ENCODE measurements around the gene CDK15.
A peak's percentile ranks its signal among the peaks of the same experiment; 100 is the strongest.

CDK15 gene

GRCh38 chr2:201908901-201909300 lies 102.6 kb downstream of the CDK15 start:
- DNase-seq (ENCODE audit: low spot score) = peak; percentile 67

GRCh38 chr2:201909348-201909747 lies 103.0 kb downstream of the CDK15 start:
- no peak for DNase-seq (ENCODE audit: low spot score)

- DNase-seq (ENCODE audit: low spot score) = no peak
These were observed 103.6 kb downstream of the CDK15 start for GRCh38 chr2:201909961-201910361.

GRCh38 chr2:201911372-201911771 lies 105.0 kb downstream of the CDK15 start:
- no peak for DNase-seq (ENCODE audit: low spot score)

GRCh38 chr2:201913201-201913600 lies 106.9 kb downstream of the CDK15 start:
- no peak for DNase-seq (ENCODE audit: low spot score)

- DNase-seq (ENCODE audit: low spot score) = no peak
These were observed 109.1 kb downstream of the CDK15 start for GRCh38 chr2:201915446-201915845.

- DNase-seq (ENCODE audit: low spot score) = no peak
These were observed 110.2 kb downstream of the CDK15 start for GRCh38 chr2:201916565-201916964.

- no peak for DNase-seq (ENCODE audit: low spot score)
These were observed 112.4 kb downstream of the CDK15 start for GRCh38 chr2:201918616-201919307.

GRCh38 chr2:201919308-201919634 lies 112.9 kb downstream of the CDK15 start:
- no peak for DNase-seq (ENCODE audit: low spot score)

- DNase-seq (ENCODE audit: low spot score) = no peak
These were observed 117.3 kb downstream of the CDK15 start for GRCh38 chr2:201923436-201924328.

GRCh38 chr2:201924453-201924852 lies 118.1 kb downstream of the CDK15 start:
- no peak for DNase-seq (ENCODE audit: low spot score)

GRCh38 chr2:201925056-201925455 lies 118.7 kb downstream of the CDK15 start:
- DNase-seq (ENCODE audit: low spot score) = no peak

GRCh38 chr2:201926067-201926466 lies 119.7 kb downstream of the CDK15 start:
- DNase-seq (ENCODE audit: low spot score) = no peak

- no peak for DNase-seq (ENCODE audit: low spot score)
These were observed 122.0 kb downstream of the CDK15 start for GRCh38 chr2:201928363-201928762.

- no peak for DNase-seq (ENCODE audit: low spot score)
These were observed 123.1 kb downstream of the CDK15 start for GRCh38 chr2:201929281-201930026.

GRCh38 chr2:201930043-201930442 lies 123.7 kb downstream of the CDK15 start:
- no peak for DNase-seq (ENCODE audit: low spot score)

- no peak for DNase-seq (ENCODE audit: low spot score)
These were observed 124.5 kb downstream of the CDK15 start for GRCh38 chr2:201930831-201931230.

- DNase-seq (ENCODE audit: low spot score) = no peak
These were observed 125.1 kb downstream of the CDK15 start for GRCh38 chr2:201931475-201931874.

GRCh38 chr2:201931951-201932350 lies 125.6 kb downstream of the CDK15 start:
- no peak for DNase-seq (ENCODE audit: low spot score)

GRCh38 chr2:201932511-201932910 lies 126.2 kb downstream of the CDK15 start:
- DNase-seq (ENCODE audit: low spot score) = no peak

- DNase-seq (ENCODE audit: low spot score) = no peak
These were observed 127.5 kb downstream of the CDK15 start for GRCh38 chr2:201933792-201934237.

- DNase-seq (ENCODE audit: low spot score) = no peak
These were observed 130.5 kb downstream of the CDK15 start for GRCh38 chr2:201936817-201937216.

- no peak for DNase-seq (ENCODE audit: low spot score)
These were observed 131.0 kb downstream of the CDK15 start for GRCh38 chr2:201937343-201937742.

Measured in pons (tissue), 1 donor.